HG03095 (cell line): ENCODE data around the gene GRIA4.
"Not testable (repeated sequence)": the region's sequence is repeated elsewhere in the genome, so short reads cannot be mapped to it uniquely, and the experiment has no call there.

Experiments
- ATAC-seq: cut with Tn5 transposase; IDR thresholded peaks from one replicate; pipeline ENCODE4 v1.9.1; 2021; ENCODE audit warnings: moderate library complexity; ENCODE audit not compliant: unreplicated experiment

The GRIA4 gene

GRCh38 chr11:105785850-105786249 is 176.0 kb downstream of the GRIA4 start:
- ATAC-seq = not testable (repeated sequence)

- no peak for ATAC-seq
Measured at GRCh38 chr11:105786741-105787140, 176.9 kb downstream of the GRIA4 start.

GRCh38 chr11:105789579-105790420 is 179.9 kb downstream of the GRIA4 start:
- ATAC-seq = no peak

- no peak for ATAC-seq
Measured at GRCh38 chr11:105790840-105791239, 181.0 kb downstream of the GRIA4 start.

GRCh38 chr11:105793092-105793491 is 183.2 kb downstream of the GRIA4 start:
- ATAC-seq = no peak

GRCh38 chr11:105799263-105799662 is 189.4 kb downstream of the GRIA4 start:
- ATAC-seq = no peak

- no peak for ATAC-seq
Measured at GRCh38 chr11:105799728-105800462, 190.0 kb downstream of the GRIA4 start.

GRCh38 chr11:105802390-105802789 is 192.5 kb downstream of the GRIA4 start:
- no peak for ATAC-seq

- no peak for ATAC-seq
Measured at GRCh38 chr11:105811242-105811641, 201.4 kb downstream of the GRIA4 start.

GRCh38 chr11:105821372-105821771 is 211.5 kb downstream of the GRIA4 start:
- no peak for ATAC-seq

- ATAC-seq = no peak
Measured at GRCh38 chr11:105821781-105822180, 211.9 kb downstream of the GRIA4 start.

- ATAC-seq = no peak
Measured at GRCh38 chr11:105823495-105824033, 213.7 kb downstream of the GRIA4 start.

GRCh38 chr11:105824457-105825013 is 214.7 kb downstream of the GRIA4 start:
- ATAC-seq = no peak

GRCh38 chr11:105825141-105825540 is 215.3 kb downstream of the GRIA4 start:
- ATAC-seq = no peak

- ATAC-seq = no peak
Measured at GRCh38 chr11:105827906-105828305, 218.0 kb downstream of the GRIA4 start.

GRCh38 chr11:105829084-105829483 is 219.2 kb downstream of the GRIA4 start:
- peak; percentile 97 for ATAC-seq

- ATAC-seq = no peak
Measured at GRCh38 chr11:105834461-105834860, 224.6 kb downstream of the GRIA4 start.

- ATAC-seq = no peak
Measured at GRCh38 chr11:105838668-105839384, 229.0 kb downstream of the GRIA4 start.

- no peak for ATAC-seq
Measured at GRCh38 chr11:105840391-105840790, 230.5 kb downstream of the GRIA4 start.

- ATAC-seq = no peak
Measured at GRCh38 chr11:105852403-105852802, 242.5 kb downstream of the GRIA4 start.

GRCh38 chr11:105854269-105854668 is 244.4 kb downstream of the GRIA4 start:
- no peak for ATAC-seq
